ENCODE measurements around the gene CATSPER3.

DNA sequence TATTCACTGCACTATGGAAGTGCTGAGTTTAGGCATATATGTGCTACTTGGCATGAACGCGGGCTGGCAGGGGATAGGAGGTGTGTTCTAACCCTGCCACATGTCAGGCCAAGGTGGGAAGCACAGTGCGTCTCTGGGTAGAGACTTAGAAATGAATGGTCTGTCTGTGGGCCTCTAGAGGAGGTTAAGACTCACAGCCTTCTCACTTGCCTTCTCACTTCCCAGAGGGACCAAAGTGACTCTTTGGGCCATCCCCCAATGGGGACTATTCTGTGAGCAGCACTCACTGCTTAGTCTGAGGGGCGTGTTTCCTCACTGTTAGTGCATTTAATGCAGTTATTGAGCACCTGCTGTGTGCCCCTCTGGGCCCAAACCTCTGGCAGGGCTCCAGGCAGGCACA lies 68.7 kb downstream of the CATSPER3 start:
- no peak for TF ChIP-seq CTCF (IDR thresholded peaks at IDR 0.05)
- no peak for TF ChIP-seq POLR2A (IDR thresholded peaks at IDR 0.05)
